HG03342 (cell line): ENCODE measurements around the gene RALB.
A peak's percentile ranks its signal among the peaks of the same experiment; 100 is the strongest.
"Not testable (repeated sequence)": the region's sequence is repeated elsewhere in the genome, so short reads cannot be mapped to it uniquely, and the experiment has no call there.

Source experiments
- ATAC-seq: cut with Tn5 transposase; IDR thresholded peaks from one replicate; pipeline ENCODE4 v1.9.1; 2021; ENCODE audit warnings: mild to moderate bottlenecking, moderate library complexity; ENCODE audit not compliant: unreplicated experiment

Gene RALB

GRCh38 chr2:120224735-120225548 is 27.7 kb upstream of the RALB start:
- ATAC-seq, result no peak

- ATAC-seq, result no peak
These were observed 27.0 kb upstream of the RALB start for GRCh38 chr2:120225549-120226065.

- no peak for ATAC-seq
These were observed 26.3 kb upstream of the RALB start for GRCh38 chr2:120226316-120226715.

- ATAC-seq, result no peak
These were observed 25.3 kb upstream of the RALB start for GRCh38 chr2:120227111-120227991.

- ATAC-seq, result no peak
These were observed 24.1 kb upstream of the RALB start for GRCh38 chr2:120228503-120228902.

GRCh38 chr2:120229341-120229740 is 23.3 kb upstream of the RALB start:
- no peak for ATAC-seq

- no peak for ATAC-seq
These were observed 21.9 kb upstream of the RALB start for GRCh38 chr2:120230515-120231471.

- ATAC-seq, result peak; percentile 9
These were observed 21.1 kb upstream of the RALB start for GRCh38 chr2:120231564-120231973.

GRCh38 chr2:120231974-120232635 is 20.5 kb upstream of the RALB start:
- peak; percentile 93 for ATAC-seq

- ATAC-seq, result no peak
These were observed 19.4 kb upstream of the RALB start for GRCh38 chr2:120233292-120233691.

- not testable (repeated sequence) for ATAC-seq
These were observed 17.5 kb upstream of the RALB start for GRCh38 chr2:120235158-120235557.

- no peak for ATAC-seq
These were observed 17.0 kb upstream of the RALB start for GRCh38 chr2:120235681-120236080.

GRCh38 chr2:120236316-120236715 is 16.3 kb upstream of the RALB start:
- no peak for ATAC-seq

- no peak for ATAC-seq
These were observed 15.9 kb upstream of the RALB start for GRCh38 chr2:120236791-120237190.

GRCh38 chr2:120237491-120237902 is 15.2 kb upstream of the RALB start:
- no peak for ATAC-seq

GRCh38 chr2:120238728-120239487 is 13.7 kb upstream of the RALB start:
- no peak for ATAC-seq

GRCh38 chr2:120239488-120240287 is 13.0 kb upstream of the RALB start:
- no peak for ATAC-seq

- no peak for ATAC-seq
These were observed 11.7 kb upstream of the RALB start for GRCh38 chr2:120240901-120241429.
